HG03066 (cell line): ENCODE data around the gene ABCG5.

ENCODE experiments used
- ATAC-seq: cut with Tn5 transposase; IDR thresholded peaks from one replicate; pipeline ENCODE4 v1.9.1; 2021; ENCODE audit warnings: low read depth; ENCODE audit not compliant: unreplicated experiment

ABCG5 gene

GRCh38 chr2:43838560-43839267, at the start of gene ABCG5, which contains the start of gene ABCG8:
Gene ABCG5, minus strand, starts transcription at chr2:43838839. Its CDS starts 160 bp downstream, at chr2:43838679.
Gene ABCG8, plus strand, starts transcription at chr2:43838971. Its CDS starts 83 bp downstream, at chr2:43839054.
- no peak for ATAC-seq

DNA sequence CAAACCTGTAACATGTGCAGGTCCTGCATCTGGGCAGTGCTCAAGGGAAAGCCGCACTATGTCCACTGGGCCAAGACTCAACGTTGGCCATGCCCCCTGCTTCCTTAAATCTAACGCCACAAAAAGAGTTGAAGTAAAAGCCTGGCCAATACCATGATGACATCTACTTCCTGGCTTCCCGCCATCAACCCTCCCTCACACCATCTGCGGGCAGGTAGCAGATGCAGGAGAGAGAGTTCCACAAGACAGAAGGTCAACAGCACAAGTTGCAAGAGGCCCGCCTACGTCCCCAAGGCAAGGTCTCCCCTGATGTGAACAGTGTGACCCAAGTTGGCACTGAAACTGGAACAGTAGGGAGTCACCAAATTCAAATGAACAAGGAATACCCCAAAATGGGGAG, 48.5 kb upstream of the ABCG5 start:
- ATAC-seq = no peak

DNA sequence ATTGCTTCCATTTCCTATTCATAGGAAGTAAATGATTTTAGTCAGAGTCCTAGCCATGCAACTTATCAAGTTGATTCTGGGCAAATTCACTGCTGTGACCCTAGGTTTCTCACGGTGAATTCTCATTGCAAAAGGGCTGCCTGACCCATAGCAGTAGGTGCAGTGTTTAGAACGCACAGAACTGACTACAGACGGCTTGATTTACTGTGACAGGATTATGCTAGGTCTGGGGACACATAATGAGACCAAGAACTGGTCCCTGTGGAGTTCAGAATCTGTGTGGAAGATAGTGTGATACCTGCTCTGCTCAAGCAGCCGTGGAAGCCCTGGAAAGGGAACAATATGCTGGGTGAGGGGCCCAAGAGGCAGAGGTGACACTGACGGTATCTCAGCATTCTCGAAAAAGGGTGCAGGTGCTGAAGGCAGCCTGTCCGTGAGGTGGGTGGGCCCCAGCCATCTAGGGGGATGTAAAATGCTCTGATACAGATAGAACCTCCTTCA, 46.5 kb upstream of the ABCG5 start:
- no peak for ATAC-seq

DNA sequence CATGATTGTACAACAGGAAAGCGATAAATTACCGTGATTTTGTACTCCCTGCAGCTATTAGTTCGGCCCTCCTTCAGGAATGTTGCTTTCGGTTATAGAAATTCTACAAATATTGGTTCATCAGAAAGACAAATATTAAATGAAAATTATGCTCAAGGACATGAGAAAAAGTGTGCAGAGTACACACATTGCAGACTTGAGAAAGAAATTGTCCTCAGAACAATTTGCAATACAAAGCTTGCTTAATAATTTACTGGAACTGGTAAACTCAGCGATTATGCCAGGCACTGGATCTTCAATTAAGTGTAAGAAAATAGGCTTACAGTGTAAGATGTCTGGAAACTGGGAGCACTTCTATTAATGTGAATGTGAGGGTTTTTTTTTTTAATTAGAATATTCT, 46.0 kb upstream of the ABCG5 start:
- no peak for ATAC-seq

GRCh38 chr2:43882312-43882711, 43.7 kb upstream of the ABCG5 start:
- ATAC-seq = no peak

DNA sequence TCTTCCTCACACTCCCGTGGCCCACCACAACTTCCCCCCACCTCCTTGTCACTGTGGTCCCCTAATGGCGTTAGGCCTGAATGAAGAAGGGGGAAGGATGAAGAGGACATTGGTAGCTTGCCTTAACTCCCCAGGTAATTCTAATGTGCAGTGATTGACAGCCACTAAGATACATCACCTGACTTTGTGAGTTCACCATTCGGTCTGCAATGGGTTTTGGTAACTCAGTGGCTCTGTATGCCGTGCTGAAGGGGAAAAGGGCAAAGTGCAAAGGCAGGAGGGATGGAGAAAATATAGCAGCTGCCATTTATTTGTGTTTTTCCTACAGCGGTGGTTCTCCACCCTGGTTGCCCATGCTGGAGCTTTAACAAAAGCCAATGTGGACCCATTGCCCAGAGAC, 42.3 kb upstream of the ABCG5 start:
- ATAC-seq = no peak

- no peak for ATAC-seq
Measured at GRCh38 chr2:43880471-43880870, 41.8 kb upstream of the ABCG5 start.

GRCh38 chr2:43879261-43879660, 40.6 kb upstream of the ABCG5 start:
- ATAC-seq = no peak

DNA sequence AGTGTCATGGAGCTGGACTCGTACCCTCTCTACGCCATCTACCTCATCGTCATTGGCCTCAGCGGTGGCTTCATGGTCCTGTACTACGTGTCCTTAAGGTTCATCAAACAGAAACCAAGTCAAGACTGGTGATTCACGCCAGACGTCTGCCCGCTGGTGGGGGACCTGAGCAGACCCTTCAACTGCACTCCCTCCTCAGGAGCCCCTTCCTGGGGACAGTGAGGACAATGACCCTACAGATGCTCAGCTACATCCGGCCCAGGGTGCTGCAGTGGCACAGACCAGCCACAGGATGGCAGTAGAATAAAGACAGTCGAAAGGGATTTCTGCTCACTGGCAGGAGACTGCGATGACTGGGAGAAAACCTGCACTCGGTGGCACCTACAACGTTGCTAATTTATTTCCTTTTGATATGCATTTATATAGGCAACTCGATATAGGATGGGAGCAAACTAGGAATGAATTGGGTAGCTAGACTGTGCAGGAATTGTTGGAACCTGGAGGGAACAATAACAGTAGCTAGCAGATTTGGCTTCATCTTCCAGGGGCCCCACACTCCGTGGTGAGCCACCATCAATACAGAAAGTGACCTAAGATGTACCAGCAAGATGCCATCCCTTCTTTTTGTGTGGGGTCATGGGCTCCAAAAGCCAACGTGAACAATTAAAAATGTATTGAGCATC, 39.3 kb upstream of the ABCG5 start:
- ATAC-seq = peak; percentile 84

- no peak for ATAC-seq
Measured at GRCh38 chr2:43874776-43875451, 36.3 kb upstream of the ABCG5 start.

- no peak for ATAC-seq
Measured at GRCh38 chr2:43872151-43872550, 33.5 kb upstream of the ABCG5 start.

- no peak for ATAC-seq
Measured at GRCh38 chr2:43855292-43855691, 16.7 kb upstream of the ABCG5 start.

DNA sequence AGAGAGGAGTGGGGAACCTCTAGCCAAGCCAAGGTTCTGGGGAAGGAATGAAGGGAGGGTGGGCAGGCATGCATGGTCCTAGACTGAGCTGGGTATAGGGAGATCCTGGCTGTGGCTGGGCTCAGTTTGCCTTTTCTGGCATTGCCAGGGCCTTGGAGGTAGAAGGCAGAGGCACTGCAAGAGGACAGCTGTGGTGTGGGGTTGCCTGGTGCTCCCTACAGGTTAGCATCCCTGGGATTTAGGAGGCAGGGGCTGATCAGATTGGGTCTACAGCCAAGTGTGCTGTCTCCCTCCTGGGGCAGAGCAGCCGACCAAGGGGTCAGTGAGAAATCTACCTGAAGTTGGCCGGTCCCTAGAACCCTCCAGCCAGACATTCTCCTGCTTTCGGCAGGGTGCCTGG, 16.0 kb upstream of the ABCG5 start:
- no peak for ATAC-seq

- ATAC-seq = no peak
Measured at GRCh38 chr2:43853141-43854081, 14.8 kb upstream of the ABCG5 start.

GRCh38 chr2:43852196-43852730, 13.6 kb upstream of the ABCG5 start:
- no peak for ATAC-seq

GRCh38 chr2:43851011-43851980, 12.7 kb upstream of the ABCG5 start:
- no peak for ATAC-seq

- ATAC-seq = no peak
Measured at GRCh38 chr2:43848214-43848613, 9.6 kb upstream of the ABCG5 start.

- no peak for ATAC-seq
Measured at GRCh38 chr2:43846140-43846793, 7.6 kb upstream of the ABCG5 start.
